AG04449 (cell line): ENCODE results near the gene SCAMP2.

ENCODE experiments used
- CTCF ChIA-PET: fragments of 350-600 bp; formaldehyde crosslinking; extraction: SDS; loops from one replicate; lab custom pipeline; 2021; ENCODE audit warnings: antibody characterized with exemption; lab: Yijun Ruan, JAX
- POLR2A ChIA-PET: fragments of 400-600, 350-600 bp; formaldehyde crosslinking; extraction: SDS; loops from one replicate; lab custom pipeline; 2020; ENCODE audit warnings: antibody characterized with exemption, inconsistent platforms; lab: Yijun Ruan, JAX
- DNase-seq: peaks from one replicate; pipeline ENCODE4 v3.0.0-alpha.2; 2010; ENCODE audit warnings: low read depth, low spot score
- H3K4me3 ChIP-seq: 2 replicates; pipeline ENCODE4 v1.5.1; 2011; ENCODE audit warnings: low read depth, mild to moderate bottlenecking, control low read depth, low read length
- TF ChIP-seq, protein P1 (sequence below): IDR thresholded peaks from one replicate; pipeline ENCODE4 v1.5.1; 2011; ENCODE audit warnings: mild to moderate bottlenecking, moderate library complexity, low read length, control low read depth, inconsistent platforms; ENCODE audit not compliant: insufficient read depth; ENCODE audit errors: missing control alignments

SCAMP2 gene

DNA sequence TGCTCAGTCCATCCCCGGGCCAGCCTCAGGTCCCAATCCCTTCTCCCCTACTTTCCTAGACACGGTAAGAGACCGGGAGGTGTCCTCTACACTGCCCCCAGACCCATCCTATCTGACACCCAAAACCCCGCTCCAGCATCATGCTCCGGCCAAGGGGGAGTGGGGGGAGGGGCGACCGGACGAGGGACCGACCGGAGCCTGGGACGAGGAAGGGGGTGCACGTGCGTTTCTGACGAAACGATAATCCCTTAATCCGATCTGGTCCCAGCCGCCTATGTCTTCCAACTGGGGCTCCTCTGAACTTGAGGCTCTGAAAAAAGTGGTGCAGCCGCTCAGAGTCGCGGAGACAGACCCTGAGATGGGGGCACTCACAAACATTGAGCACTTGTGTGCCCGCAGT lies 46.2 kb downstream of the SCAMP2 start:
- POLR2A ChIA-PET = no interaction called here
- DNase-seq = no peak
- CTCF ChIA-PET = interaction anchor here (0.6 to 7.9 kb wide), 8 partner anchors 9 to 57 kb away, joined by 3 to 53 read pairs (median 4); partner anchors contain the start of genes CSK and ULK3
- TF ChIP-seq, protein P1, sequence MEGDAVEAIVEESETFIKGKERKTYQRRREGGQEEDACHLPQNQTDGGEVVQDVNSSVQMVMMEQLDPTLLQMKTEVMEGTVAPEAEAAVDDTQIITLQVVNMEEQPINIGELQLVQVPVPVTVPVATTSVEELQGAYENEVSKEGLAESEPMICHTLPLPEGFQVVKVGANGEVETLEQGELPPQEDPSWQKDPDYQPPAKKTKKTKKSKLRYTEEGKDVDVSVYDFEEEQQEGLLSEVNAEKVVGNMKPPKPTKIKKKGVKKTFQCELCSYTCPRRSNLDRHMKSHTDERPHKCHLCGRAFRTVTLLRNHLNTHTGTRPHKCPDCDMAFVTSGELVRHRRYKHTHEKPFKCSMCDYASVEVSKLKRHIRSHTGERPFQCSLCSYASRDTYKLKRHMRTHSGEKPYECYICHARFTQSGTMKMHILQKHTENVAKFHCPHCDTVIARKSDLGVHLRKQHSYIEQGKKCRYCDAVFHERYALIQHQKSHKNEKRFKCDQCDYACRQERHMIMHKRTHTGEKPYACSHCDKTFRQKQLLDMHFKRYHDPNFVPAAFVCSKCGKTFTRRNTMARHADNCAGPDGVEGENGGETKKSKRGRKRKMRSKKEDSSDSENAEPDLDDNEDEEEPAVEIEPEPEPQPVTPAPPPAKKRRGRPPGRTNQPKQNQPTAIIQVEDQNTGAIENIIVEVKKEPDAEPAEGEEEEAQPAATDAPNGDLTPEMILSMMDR = no peak
- no peak overlapping the region for H3K4me3 ChIP-seq

DNA sequence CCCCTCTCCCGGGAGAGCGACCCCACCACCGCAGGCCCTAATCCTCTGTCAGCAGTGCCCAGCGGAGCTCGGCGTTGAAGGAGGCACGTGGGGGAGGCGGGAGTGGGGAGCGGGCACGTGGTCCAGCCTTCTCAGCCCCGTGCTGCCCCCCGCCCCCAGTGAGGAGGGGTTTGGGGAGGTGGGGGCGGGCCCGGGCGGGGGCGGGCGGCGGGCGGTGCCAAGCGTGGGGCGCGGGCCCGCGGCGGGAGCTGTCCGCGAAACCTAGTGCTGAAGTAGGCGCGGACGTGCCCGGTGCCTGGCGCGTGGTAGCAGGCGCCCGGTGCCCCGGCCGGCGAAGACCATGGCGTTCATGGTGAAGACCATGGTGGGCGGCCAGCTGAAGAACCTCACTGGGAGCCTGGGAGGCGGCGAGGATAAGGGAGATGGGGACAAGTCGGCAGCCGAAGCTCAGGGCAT lies 46.8 kb downstream of the SCAMP2 start, which contains the start of gene CPLX3:
Gene CPLX3, plus strand, starts transcription at position 264 of the 456 bp plus-strand sequence. Its CDS starts 77 bp downstream, at position 341.
- DNase-seq = no peak

DNA sequence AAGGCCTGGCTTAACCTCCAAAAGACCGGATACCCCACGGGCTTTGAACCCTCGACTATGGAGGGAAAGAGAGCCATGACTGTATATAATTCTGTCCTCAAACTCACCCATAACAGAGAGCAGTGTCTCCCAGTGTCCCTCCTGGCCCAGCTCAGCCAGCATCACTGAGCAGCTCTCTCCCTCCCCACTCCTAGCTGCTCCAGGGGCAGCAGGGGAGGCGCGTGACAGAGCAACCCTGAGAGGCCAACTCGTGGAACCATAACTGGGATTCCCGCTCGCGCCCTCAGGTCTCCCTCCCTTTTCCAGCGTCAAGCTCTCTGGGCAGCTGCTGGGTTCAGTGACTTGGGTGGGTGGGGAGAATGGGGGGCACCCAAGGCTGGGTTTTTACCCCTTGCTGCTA lies 47.3 kb downstream of the SCAMP2 start:
- TF ChIP-seq, protein P1 = no peak
- POLR2A ChIA-PET = no interaction called here
- H3K4me3 ChIP-seq = no peak overlapping the region
- CTCF ChIA-PET = interaction anchor here (0.7 to 7.9 kb wide), 6 partner anchors 10 to 56 kb away, joined by 3 to 53 read pairs (median 12); partner anchors contain the start of gene ULK3
- DNase-seq = no peak

More for the DNA sequence above, 46.8 kb downstream of the SCAMP2 start, which contains the start of gene CPLX3:
- ChIA-PET CTCF (interaction anchor here (0.6 to 7.9 kb wide), 8 partner anchors 10 to 56 kb away, joined by 3 to 53 read pairs (median 4); partner anchors contain the start of genes CSK and ULK3), POLR2A (no interaction called here)
- TF ChIP-seq, protein P1 = no peak
- no peak within 1 kb of the TSS for H3K4me3 ChIP-seq

DNA sequence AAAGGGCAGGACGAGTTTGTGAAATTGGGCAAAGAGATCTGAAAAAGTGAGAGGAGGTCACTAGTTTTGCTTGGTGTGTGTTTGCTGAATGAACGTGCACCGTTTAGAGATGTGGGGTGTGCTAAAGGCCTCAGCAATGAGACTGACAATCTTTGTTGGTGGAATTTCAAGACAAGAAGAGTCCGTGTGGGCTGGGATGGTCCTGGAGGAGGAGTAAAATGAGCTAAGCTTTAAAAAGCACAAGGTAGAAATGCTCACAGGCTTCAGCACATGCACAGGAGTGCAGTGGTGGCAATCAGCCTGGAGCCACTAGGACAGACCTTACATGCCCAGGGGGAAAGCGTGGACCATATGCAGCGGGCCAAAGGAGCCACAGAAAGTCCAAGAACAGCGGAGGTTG lies 48.2 kb downstream of the SCAMP2 start:
- TF ChIP-seq, protein P1 = no peak
- ChIA-PET CTCF (interaction anchor here (1.5 to 7.9 kb wide), 3 partner anchors 11 to 16 kb away, joined by 4 to 43 read pairs (median 20); partner anchors contain the start of gene ULK3), POLR2A (no interaction called here)
- no peak for DNase-seq
- H3K4me3 ChIP-seq = no peak overlapping the region

DNA sequence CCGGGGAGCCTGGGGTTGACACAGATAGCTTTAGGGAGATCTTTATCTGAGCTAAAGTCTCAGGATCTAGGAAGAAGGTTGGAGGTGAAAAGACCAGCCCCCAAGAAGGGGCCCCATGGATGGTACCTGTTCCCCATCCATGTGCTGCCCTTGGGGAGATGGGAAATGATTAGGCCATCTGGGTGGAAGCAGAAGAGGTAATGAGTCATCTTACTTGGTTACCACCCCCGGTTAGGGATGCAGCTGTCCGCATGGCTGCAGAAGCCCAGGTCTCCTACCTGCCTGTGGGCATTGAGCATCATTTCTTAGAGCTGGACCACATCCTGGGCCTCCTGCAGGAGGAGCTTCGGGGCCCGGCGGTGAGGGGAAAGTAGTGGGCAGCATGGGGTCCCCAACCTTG lies 49.8 kb downstream of the SCAMP2 start:
- TF ChIP-seq, protein P1 = no peak
- no peak overlapping the region for H3K4me3 ChIP-seq
- no peak for DNase-seq
- POLR2A ChIA-PET = no interaction called here
- CTCF ChIA-PET = interaction anchor here (1.1 kb wide), 1 partner anchor 24 kb away, joined by 4 read pairs; no protein-coding TSS in a partner anchor

DNA sequence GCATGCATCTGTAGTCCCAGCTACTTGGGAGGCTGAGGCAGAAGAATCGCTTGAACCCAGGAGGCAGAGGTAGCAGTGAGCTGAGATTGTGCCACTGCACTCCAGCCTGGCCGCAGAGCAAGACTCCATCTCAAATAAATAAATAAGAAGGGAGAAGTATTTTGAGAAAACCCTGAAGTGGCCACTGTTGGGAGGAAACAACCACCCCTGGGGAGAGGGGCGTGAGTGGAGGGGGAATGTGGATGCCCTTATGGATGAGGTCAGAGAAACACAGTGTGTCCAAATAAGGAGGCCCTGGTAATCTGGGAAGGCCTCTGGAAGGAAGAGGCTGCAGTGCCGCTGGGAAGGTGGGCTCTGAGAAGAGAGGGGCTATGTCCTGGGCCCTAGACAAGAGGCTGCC lies 50.9 kb downstream of the SCAMP2 start:
- ChIA-PET POLR2A (no interaction called here), CTCF (no interaction called here)
- DNase-seq = no peak
- TF ChIP-seq, protein P1 = no peak
- H3K4me3 ChIP-seq = no peak overlapping the region
